HT1080 (cell line): Measurements from ENCODE around the gene BPIFA2. TPM values are rescaled to one million over a fixed set of nuclear protein-coding genes. Genes with fewer than 3 reads are reported as not detected.
"Not testable (repeated sequence)": the region's sequence is repeated elsewhere in the genome, so short reads cannot be mapped to it uniquely, and the experiment has no call there.

Experiments used
- DNase-seq: peaks from one replicate; pipeline ENCODE4 v3.0.0-alpha.2; 2015; ENCODE audit warnings: low read depth
- total RNA-seq: library from RNA; depleted of rRNA; stranded (reverse); fragments of >200 nt; shearing (Covaris generic); gene quantifications from 2 replicates; pipeline ENCODE4 v1.2.3, GENCODE V29; 2014

The BPIFA2 gene
- total RNA-seq, 1 experiment from 2014 or later = not detected

DNA sequence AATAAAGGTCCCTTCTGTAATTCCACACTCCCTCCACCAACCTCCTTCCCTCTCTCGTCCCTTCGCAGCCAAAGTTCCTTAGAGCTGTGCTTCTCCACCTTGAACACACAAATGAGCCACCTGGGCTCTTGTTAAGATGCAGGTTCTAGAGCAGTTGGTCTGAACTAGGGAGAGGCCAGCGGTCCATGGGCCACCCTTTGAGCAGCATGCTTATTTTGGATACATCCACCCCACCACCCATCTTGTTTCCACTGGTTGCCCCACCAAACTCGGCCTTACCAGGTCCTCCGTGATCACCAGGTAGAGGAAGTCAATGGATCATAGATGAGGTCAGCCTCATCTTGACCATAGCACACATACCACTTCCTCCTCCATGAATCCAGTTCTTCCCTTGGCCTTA, 7.3 kb upstream of the BPIFA2 start:
- DNase-seq = no peak

DNA sequence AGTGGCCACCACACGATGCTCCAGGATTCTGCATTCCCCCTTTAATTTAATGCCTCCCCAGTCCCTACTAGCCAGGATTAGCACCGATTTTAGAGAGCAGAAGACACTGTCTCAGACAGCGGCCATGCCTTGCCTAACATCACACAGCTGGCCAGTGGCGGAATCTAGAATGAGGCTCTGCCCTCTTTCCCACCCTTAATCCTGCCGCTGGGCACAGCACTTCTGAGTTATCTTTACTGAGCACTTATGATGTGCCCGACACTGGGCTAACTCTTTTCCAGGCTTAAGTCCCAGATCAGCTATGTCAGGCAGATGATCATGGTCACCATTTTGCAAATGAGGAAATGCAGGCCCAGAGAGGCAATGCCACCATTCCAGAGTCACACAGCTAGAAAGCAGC, 5.6 kb upstream of the BPIFA2 start:
- DNase-seq = no peak

DNA sequence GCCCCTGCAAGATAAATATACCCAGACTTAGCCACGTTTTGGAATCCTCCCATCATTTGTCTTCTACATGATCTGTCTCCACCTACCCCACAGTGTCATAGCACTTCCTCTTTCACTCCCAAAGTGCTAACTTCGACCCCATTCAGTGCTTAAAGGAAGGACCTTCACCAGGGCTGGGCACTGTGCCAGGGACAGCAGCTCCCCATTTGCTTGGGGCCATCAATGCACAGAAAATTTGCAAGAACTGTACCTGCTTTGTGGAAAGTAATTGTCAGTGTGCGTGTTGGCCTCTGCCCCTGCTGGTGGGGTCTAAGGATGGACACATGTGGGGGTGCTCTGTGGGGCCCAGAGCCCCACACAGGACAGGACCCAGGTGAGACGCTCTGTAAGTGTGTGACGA, 5.2 kb upstream of the BPIFA2 start:
- no peak for DNase-seq

DNA sequence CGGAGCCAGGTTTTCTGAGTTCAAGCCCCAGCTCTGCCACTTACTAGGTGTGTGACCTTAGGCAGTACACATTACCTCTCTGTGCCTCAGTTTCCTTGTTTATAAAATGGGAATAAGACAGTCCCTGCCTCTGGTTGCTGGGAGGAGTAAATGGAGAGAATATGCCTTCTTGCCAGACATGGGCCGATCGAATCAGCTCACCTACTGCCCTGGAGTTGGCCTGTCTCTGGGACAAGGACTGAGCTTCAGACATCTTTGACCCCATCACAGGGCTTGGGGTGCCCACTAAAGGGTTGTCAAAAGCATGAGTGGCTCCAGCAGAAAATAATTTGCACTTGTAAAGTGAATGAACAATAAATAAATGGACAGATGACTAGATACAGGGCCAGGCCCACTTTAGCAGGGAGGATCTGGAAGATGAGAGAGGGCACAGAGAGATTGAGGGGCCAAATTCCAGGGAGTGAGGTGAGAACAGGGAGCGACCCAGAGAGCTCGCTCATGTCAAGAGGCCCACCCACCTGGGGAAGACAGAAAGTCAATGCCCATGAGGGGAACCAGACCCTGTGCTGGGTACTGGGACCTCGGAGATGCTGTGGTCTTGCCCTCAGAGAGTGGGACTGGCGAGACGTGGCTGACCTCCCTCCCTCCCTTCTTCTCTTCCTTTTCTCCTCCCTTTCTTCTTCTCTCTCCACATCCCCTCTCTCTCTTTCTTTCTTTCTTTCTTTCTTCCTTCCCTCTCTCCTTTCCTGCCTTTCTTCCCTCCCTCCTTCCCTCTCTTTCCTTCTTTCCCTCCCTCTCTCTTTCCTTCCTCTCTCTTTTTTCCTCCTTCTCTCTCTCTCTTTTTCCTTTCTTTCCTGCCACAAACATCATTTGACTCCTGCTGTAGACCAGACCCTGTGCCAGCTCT, 3.9 kb upstream of the BPIFA2 start:
- DNase-seq = no peak

DNA sequence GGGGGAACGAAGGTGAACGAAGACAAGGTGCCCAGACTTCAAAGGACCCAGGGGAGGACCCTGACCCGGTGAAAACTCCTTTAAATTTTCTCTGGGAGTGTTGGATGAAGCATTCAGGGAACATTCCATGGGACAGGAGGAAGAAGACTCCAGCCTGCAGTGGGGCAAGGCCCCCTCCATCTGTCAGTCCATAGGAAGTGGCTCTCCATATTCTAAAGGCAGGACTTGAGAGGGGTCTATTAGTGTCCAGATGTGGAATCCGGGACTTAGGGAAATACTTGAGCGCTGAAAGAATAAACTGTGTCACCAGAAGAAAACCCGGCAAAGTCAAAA, 3.2 kb upstream of the BPIFA2 start:
- no peak for DNase-seq

DNA sequence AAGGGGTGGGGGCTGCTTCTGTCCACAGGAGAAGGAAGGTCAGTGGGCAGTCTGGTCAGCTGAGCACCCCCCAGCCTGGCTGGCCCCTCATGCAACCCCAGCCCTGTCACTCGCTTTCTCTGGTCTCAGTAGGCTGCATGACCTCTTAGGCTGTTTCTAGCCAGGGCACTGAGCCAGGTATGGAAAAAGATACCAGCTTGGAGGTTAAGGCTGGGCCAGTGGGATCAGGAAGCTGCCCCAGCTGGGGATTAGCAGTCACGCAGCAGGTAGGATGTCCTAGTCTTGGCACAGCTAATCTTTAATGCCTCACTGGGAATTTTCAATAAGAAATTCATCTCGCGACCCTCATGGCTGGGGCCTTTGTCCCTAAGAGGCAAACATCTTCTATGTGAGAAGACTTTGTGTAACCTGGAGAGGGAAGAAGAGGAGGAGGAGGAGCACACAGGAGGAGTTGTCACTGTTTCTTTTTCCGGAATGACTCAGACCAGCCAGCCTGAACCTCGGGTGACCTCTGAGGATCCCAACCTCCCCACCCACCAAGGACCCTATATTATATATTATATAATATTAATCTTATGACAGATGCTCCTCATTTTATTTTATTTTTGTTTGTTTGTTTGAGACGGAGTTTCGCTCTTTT, 2.4 kb upstream of the BPIFA2 start:
- DNase-seq = no peak

DNA sequence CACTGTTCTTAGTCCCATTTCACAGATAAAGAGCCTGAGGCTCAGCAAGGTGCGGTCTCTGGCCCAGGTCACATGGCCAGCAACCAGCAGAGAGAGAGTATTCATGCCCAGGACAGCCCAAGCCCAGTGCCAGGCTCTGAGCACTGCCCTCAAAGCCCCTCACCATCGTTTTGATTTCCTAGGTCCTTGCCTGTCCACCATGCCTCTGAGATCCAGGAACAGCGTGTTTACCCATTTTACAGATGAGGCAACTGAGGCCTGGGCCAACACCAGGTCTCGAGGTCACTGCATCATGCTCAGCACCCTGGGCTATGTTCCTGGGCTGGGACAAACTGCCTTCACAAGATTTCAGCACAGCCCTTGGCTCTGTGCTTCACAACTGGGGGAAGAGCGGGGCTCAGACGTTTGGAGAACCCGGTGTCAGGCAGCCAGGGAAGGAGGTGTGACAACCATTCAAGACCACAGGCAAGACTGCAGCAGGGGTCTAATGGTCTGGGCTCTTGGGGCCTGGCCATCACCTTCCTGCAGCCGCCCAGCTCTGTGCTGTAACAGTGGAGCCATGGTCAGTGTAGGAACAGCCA, 1.3 kb upstream of the BPIFA2 start:
- no peak for DNase-seq

DNA sequence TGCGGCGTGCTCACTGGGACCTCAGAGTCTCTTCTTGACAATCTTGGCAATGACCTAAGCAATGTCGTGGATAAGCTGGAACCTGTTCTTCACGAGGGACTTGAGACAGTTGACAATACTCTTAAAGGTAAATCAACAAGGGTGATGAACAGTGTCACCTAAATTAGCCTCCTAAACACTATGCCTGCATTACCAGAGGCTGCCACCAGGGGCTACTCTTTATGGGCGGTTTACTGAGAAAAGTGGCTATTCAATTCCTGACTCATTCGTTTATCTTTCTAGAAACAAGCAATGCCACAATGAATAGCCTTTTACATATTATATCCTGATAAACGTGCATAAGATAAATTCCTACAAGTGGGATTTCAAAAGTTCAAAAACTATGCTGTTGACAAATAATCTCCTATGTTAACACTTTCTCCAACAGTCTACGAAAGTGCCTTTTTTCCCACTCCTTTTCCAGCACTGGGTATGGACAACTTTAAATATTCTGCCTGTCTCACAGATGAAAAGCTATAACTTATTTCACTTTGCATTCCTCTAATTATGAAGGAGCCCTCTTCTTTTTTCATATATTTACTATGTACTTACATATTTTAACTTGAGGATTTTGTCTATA, 1.3 kb downstream of the BPIFA2 start:
- DNase-seq = peak; percentile 7

DNA sequence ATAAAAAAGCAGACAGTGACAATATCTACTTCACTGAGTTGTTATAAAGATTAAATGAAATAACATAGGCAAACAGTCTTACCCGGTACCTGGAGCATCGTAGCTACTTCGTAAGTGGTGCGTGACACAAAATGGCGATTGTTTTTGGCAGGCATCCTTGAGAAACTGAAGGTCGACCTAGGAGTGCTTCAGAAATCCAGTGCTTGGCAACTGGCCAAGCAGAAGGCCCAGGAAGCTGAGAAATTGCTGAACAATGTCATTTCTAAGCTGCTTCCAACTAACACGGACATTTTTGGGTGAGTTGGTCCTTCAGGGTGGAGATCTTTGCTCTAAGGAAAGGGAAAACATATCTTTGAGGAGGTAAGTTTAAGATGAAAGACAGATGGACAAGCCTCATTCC, 4.8 kb downstream of the BPIFA2 start:
- no peak for DNase-seq

DNA sequence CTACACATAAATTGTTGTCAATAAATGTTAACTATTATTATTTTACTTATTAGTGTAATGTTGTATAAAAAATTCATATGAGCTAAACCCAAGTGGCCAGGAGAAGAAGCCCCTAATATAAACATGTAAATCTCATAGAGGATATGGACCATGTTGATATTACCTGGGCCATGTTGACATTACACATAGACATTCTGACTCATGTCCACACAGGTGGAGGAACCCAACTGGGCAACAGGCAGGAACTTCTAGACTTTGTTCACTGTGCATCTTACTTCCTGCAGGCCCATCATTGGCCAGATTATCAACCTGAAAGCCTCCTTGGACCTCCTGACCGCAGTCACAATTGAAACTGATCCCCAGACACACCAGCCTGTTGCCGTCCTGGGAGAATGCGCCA, 7.2 kb downstream of the BPIFA2 start:
- no peak for DNase-seq

DNA sequence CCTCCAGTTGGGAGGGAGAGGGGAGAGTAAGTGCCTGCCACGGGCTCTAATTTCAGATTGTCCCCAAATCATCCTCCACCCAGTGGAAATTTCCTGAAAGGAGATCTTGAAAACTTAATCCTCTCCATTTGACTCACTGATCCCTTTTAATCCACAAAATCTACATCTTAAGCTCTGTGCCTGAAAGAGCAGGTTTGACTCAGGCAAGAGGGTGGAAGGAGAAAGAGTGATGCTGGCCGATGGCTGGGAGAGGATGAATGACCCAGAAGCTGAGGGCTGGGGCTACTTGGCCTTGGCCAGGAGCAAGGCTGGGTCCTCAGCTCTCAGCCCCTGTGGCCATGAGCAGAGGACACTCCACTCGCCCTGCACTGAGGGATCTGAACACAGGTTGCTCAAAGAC, 8.1 kb downstream of the BPIFA2 start:
- no peak for DNase-seq

DNA sequence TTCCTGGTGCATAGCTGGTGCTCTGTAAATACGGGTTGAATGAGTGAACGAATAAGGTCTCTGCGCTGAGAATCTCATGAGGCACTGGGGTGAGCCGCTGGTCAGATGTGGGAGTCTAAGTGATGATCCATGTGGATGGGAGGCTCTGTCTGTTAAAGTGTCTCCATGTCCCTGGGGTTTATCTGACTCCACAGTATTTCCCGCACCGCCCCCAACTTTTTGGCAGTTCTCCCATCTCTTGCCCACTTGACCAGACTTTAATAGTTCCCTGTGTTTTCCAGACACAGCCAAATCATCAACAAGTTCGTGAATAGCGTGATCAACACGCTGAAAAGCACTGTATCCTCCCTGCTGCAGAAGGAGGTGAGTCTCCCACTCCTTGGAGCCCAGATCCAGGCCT, 9.9 kb downstream of the BPIFA2 start:
- no peak for DNase-seq

DNA sequence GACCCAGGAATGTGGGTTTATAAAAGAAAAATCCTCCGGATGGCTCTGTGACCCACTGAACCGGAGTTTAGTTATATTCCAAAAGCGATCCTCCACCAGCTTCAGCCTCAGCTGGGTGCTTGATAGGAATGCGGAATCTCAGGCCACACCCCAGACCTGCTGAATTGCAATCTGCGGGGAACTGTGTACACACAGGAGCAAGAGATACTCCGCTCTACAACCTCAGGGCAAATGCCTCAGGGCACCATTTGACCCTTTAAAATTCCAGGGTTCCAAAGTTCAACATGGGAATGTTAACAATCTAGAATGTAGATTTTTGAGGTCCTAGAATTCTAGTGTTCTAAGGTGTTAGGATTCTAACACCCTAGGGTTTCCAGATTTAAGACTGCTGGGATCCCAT, 10.8 kb downstream of the BPIFA2 start:
- DNase-seq = no peak

DNA sequence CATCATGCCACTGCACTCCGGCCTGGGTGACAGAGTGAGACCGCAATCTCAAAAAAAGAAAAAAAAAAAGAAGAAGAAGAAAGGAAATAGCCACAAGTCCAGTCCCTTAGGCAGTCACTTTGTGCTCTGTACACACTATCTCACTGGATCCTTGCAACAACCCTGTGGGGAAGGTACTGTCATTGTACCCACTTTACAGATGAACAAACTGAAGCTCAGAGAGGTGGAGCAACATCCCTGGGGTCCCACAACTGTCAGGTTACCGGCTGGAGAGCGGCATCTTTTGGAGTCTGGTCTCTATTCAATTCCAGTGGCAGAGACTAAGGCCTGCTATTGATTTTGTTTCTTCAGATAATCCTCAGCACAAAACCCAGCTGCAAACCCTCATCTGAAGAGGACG, 12.2 kb downstream of the BPIFA2 start:
- DNase-seq = no peak

DNA sequence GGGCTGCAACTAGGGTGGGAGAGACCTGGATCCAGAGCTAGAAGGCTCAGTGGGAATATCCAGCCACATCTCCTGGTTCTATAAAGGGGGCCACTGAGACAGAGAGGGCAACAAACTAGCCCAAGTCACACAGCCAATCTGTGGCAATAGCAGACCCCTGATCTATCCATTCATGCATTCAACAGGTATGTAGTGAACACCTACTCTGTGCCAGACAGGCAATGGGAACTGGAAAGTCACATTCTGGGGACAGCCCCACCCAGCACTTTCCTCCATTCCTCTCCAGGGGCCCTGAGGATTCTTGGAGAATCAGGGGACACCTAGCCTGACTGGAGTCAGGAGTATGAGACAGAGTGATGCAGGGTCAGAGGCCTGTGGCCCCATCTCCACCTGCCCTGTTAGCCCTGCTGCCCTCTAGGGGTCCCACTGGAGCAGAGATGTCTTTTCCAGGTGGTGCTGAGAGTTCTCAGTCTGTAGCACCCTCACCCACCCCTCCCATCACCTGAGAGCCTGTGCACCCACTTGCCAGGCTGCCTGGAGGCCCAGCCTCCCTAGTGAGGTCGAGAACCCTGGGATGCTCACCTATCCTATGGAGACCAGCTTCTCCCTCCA, 13.6 kb downstream of the BPIFA2 start:
- DNase-seq = no peak

DNA sequence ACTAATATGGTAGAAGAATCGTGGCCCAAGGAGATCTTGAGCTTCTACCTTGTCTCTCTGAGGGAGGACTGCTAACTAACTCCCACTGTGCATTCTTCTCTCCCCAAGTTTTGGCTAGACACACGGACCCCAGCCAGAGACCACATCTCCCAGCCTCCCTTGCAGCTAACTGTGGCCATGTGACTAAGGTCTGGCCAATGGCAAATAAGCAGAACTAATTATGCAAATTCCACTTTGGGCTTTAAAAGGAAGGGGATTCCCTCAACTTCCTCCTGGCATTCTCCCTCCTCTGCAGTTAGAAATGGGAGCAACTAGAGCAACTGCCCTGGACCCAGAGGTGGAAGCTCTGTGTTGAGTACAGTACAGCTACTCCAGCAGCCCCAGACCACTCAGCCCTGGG, 15.4 kb downstream of the BPIFA2 start:
- no peak for DNase-seq

DNA sequence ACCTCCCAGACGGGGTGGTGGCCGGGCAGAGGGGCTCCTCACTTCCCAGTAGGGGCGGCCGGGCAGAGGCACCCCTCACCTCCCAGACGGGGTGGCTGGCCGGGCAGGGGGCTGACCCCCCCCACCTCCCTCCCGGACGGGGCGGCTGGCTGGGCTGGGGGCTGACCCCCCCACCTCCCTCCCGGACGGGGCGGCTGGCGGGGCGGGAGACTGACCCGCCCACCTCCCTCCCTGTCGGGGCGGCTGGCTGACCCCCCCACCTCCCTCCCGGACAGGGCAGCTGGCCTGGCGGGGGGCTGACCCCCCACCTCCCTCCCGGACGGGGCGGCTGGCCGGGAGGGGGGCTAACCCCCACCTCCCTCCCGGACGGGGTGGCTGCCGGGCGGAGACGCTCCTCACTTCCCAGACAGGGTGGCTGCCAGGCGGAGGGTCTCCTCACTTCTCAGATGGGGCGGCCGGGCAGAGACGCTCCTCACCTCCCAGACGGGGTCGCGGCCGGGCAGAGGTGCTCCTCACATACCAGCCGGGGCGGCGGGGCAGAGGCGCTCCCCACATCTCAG, 17.2 kb downstream of the BPIFA2 start:
- not testable (repeated sequence) for DNase-seq

DNA sequence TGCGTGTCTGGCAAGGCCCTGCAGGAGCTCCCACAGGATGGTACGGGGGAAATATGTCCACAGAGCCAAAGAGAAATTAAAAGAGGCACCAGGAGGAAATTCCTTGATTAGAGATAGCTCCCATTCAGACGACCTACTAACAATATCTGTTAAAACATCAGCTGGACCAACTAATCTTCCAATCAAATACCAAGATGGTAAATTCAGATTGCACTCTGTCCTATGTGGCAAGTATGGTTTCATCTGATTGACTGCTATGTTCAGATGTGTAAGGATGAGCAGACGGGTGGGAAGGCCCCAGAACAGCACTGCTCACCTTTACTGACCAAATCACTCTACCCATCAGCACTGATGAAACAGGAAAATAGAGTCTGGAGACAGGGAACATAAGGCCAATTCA, 19.5 kb downstream of the BPIFA2 start:
- DNase-seq = no peak

DNA sequence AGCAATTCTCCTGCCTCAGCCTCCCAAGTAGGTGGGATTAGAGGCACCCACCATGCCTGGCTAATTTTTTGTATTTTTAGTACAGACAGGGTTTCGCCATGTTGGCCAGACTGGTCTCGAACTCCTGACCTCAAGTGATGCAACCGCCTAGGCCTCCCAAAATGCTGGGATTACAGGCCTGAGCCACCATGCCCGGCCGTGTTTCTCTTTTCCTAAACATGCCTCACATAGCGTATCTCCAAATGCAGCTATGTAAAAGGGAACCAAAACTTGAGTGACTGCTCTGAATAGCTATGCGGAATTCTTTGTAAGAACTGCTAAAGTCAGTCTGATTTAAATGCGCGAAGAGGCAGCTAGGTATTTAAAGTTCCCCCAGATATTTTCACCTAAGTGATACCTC, 20.5 kb downstream of the BPIFA2 start:
- DNase-seq = no peak

DNA sequence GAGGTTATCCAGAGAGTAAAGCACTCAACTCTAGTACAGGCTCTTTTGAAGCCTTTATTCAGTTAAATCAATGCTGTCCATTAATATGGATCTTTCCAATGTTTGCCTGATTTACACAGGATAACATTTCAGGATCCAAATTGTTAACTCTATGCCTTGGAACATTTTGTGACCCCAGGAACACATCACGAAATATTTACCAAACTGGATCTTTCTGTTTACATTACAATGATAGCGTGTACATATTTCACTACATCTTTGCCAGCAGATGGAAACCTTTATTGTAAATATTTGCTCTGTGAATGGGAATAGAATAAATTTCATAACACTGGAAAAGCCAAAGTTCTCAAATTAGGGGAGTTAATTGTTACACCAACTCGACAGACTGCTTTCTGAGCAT, 23.5 kb downstream of the BPIFA2 start:
- no peak for DNase-seq

DNA sequence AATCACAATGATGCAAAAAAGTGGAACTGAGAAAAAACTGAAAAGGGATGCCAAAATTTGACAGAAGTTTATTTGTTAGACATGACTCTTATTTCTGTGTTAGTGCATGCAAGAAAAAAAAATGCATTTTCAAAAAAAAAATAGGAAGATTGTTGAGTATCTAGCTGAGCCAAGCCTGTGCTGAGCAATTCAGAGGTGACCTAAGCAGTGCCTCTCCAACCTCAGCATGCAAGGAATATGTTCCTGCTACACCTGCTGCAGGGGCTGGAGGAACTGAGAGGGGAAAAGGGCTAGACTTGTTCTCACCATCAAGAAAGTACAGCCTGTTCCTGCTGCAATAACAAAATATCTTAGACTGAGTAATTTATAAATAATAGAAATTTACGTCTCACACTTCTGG, 24.0 kb downstream of the BPIFA2 start:
- no peak for DNase-seq
